Subcutaneous adipose tissue (tissue), 4 donors: Measurements from ENCODE around the gene CEP43. TPM values are rescaled to one million over a fixed set of nuclear protein-coding genes. Genes with fewer than 3 reads are reported as not detected.

Source experiments
- total RNA-seq, 4 donors: library from RNA; depleted of rRNA; stranded (reverse); fragments of >200 nt; gene quantifications; one replicate each; pipeline ENCODE4 v1.1.0, GENCODE V29; 2016
- TF ChIP-seq, protein P1 (sequence below): fragments of 450-650 bp; IDR thresholded peaks from one replicate; pipeline ENCODE4 v1.5.1; 2016; ENCODE audit warnings: low read depth, mild to moderate bottlenecking, control low read depth, antibody characterized with exemption, moderate library complexity

Gene CEP43
- total RNA-seq, 4 donors from 2014 or later = 7.3 to 16.2 (median 10.1) TPM

DNA sequence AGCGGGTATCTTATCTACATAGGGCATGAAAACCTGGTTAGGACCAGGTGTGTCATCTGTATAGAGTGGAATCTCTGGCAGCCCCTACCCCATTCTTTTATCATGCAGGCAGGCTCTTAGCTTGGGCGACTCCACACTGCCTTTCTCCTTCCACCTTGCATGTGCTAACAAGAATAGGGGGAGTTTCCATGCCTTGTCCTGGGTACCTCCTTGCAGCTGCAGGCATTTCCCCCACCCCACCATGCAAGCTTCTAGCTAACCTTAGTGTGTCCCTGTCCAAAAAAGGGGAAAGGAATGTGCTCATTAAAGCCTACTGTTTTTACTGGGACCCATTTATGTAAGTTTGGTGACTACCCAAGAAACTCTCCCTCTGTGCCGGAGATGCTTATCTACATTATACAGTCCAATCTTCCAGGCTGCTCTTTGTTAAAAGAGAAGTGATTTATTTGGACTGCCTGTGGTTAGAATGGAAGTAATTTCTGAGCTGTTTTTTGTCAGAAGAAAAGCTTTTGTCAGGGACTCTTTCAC is 10.5 kb upstream of the CEP43 start:
- TF ChIP-seq, protein P1, sequence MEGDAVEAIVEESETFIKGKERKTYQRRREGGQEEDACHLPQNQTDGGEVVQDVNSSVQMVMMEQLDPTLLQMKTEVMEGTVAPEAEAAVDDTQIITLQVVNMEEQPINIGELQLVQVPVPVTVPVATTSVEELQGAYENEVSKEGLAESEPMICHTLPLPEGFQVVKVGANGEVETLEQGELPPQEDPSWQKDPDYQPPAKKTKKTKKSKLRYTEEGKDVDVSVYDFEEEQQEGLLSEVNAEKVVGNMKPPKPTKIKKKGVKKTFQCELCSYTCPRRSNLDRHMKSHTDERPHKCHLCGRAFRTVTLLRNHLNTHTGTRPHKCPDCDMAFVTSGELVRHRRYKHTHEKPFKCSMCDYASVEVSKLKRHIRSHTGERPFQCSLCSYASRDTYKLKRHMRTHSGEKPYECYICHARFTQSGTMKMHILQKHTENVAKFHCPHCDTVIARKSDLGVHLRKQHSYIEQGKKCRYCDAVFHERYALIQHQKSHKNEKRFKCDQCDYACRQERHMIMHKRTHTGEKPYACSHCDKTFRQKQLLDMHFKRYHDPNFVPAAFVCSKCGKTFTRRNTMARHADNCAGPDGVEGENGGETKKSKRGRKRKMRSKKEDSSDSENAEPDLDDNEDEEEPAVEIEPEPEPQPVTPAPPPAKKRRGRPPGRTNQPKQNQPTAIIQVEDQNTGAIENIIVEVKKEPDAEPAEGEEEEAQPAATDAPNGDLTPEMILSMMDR = no peak

DNA sequence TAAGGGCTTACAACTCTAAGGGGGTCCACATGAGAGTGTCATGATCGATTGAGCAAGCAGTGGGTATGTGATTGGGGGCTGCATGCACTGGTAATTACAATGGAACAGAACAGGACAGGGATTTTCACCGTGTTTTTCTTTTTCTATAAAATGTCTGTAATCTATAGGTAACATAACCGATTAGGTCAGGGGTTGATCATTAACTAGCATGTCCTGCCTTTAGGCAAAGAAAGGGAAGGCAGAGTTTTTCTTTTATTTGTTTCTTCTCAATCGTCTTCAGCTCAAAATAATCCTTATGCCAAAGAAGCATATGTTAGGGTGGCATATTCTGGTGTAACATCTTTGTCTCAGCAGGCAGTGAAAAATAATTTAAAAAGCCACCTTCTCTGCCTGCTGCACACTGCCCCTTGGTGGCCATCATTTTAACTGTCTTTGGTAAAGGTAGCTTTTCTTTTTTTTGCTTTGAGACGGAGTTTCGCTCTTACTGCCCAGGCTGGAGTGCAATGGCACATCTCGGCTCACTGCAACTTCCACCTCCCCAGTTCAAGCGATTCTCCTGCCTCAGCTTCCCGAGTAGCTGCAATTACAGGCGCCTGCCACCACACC is 9.7 kb upstream of the CEP43 start:
- TF ChIP-seq, protein P1 = no peak

DNA sequence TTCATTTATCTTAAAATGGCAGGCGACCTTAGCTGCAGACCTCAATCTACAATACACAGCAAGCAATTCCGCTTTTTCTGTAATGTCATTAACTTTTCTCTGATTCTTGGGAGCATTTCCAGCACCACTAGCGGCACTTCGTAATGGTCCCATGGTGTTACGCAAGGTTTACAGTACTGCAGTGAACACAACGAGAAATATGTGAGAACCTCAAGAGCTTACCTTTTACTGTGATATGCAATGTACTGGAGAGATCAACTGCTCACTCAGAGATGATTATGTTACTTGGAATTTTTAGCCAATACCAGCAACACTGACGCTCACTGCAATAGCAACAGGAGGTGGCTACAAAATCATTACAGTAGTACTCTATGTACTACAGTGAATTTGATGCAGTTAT is 2.8 kb upstream of the CEP43 start:
- TF ChIP-seq, protein P1 = no peak

DNA sequence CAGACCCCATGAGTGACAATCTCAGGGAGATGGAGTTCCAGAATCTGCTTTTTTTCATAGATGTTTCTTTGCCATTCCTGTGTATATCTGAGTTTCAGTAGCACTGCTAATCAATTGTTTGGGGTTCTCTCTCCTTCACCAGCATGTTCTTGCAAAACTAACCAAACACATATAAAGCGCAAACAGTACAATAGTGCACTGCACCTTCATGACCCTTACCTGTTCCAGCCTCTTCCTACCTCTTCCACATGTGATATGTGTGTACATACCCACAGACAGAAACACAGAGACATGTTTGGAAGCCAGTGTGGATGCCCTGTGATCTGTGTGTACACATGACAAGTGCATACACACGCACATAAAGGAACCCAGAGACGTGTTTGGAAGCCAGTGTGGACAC is 1.8 kb upstream of the CEP43 start:
- TF ChIP-seq, protein P1 = no peak

DNA sequence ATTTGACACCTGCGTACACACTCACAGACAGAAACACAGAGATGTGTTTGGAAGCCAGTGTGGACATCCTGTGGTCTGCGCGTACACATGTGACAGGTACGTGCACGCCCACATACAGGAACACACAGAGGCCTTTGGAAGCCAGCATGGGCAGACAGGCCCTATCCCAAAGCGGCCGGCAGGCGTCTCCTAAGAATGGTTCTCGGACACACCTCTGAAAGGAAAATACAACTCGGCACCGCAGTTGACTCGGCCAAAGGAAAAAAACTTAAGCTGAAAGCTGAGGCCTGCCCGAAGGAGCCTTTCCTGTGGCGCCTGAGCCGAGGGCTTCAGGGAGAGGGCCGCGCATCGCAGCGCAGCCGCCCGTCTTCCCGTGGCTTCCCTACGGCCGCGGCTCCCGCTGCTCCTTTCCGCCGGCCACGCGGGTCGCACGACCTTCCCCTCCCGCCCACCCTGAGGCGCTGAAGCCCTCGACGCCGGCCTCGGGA is 1.4 kb upstream of the CEP43 start:
- TF ChIP-seq, protein P1 = no peak

DNA sequence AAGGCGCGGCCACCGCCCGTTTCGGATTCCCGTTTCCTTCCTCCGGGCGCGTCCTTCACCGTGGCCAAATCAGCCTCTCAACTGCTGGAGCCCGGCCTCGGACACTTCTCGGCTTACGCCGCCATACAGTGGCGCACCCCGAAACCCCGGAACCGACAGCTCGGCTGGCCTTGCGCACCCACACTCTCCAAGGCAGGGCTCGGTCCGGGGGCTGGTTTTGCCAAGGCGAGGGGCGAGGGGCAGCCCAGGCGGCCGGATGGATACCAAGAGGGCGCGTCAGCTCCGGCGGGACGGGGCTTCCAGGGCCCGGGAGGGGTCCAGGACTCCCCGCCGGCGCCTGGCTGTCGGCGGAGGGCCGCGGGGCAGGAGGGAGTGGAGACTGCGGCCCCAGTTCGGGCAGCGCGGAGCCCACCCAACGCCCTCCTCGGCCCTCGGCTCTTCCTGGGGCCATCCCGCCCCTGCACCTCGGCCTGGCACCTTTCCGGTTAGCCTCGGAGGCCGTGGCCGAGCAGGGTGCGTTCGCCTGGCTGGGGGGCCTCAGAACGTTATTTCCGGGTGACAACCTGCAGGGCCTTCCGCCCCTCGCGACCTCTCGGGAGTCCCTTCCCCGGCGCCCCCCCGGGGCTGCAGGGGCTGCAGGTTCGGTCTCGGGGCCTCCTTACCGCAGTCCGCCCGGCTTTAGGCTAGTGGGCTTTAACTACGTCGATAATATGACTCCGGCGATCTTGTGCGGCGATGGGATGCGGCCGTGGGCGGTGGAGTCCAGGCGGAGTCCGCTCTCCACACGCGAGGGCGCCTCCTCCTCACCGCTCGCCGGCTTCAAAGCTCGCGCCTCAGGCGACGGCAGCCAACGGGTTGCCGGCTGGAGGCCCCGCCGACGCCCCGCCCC is 697 bp upstream of the CEP43 start:
- TF ChIP-seq, protein P1 = no peak

DNA sequence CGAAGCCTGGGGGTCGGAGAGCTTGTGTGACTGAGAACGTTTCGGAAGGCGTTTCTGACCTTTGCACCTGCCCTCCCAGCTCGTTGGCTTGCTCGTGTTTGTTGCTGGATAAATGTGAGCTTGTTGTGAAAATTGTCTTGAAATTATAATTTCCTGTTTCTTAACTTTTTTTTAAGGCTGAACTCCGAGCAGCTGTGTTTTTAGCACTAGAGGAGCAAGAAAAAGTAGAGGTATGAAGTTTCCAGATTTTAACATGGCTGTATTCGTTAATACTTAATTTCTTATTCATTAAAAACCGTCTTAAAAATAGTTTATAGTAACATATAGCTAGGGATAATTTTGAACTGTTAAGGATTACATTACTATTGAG is 672 bp downstream of the CEP43 start:
- TF ChIP-seq, protein P1 = no peak
